ENCODE data around the gene B3GALNT2.
"Not testable (repeated sequence)": the region's sequence is repeated elsewhere in the genome, so short reads cannot be mapped to it uniquely, and the experiment has no call there.

B3GALNT2 gene

GRCh38 chr1:235473806-235474205 is 30.4 kb downstream of the B3GALNT2 start:
- Mint-ChIP-seq H3K9me3 (no peaks in the 10 kb centered on the region), H3K27me3 (ENCODE audit: low read depth) (no peaks in the 10 kb centered on the region), H3K4me1 (no peaks in the 10 kb centered on the region), H3K36me3 (ENCODE audit: low read depth) (peaks cover 37% of the 10 kb centered on the region), H3K27ac (no peak overlapping the region), H3K4me3 (no peak overlapping the region)
- TF ChIP-seq, protein P1, sequence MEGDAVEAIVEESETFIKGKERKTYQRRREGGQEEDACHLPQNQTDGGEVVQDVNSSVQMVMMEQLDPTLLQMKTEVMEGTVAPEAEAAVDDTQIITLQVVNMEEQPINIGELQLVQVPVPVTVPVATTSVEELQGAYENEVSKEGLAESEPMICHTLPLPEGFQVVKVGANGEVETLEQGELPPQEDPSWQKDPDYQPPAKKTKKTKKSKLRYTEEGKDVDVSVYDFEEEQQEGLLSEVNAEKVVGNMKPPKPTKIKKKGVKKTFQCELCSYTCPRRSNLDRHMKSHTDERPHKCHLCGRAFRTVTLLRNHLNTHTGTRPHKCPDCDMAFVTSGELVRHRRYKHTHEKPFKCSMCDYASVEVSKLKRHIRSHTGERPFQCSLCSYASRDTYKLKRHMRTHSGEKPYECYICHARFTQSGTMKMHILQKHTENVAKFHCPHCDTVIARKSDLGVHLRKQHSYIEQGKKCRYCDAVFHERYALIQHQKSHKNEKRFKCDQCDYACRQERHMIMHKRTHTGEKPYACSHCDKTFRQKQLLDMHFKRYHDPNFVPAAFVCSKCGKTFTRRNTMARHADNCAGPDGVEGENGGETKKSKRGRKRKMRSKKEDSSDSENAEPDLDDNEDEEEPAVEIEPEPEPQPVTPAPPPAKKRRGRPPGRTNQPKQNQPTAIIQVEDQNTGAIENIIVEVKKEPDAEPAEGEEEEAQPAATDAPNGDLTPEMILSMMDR (IDR thresholded peaks at IDR 0.05; ENCODE audit: unreplicated experiment in 3 of 3), result no peak

- no peaks in the 10 kb centered on the region for H3K4me1 Mint-ChIP-seq
- H3K27me3 Mint-ChIP-seq (ENCODE audit: low read depth), result no peaks in the 10 kb centered on the region
- H3K9me3 Mint-ChIP-seq, result no peaks in the 10 kb centered on the region
- no peak overlapping the region for H3K27ac Mint-ChIP-seq
- TF ChIP-seq, protein P1 (IDR thresholded peaks at IDR 0.05; ENCODE audit: unreplicated experiment in 3 of 3), result no peak
- H3K4me3 Mint-ChIP-seq, result no peak overlapping the region
- H3K36me3 Mint-ChIP-seq (ENCODE audit: low read depth), result peaks cover 23% of the 10 kb centered on the region
Observed at GRCh38 chr1:235470741-235471439, 33.4 kb downstream of the B3GALNT2 start.

GRCh38 chr1:235469897-235470296 is 34.4 kb downstream of the B3GALNT2 start:
- not testable (repeated sequence) for H3K4me1 Mint-ChIP-seq; H3K27me3 Mint-ChIP-seq (ENCODE audit: low read depth); H3K9me3 Mint-ChIP-seq; H3K27ac Mint-ChIP-seq; H3K4me3 Mint-ChIP-seq
- peaks cover 33% of the 10 kb centered on the region for H3K36me3 Mint-ChIP-seq (ENCODE audit: low read depth)

- no peaks in the 10 kb centered on the region for H3K27me3 Mint-ChIP-seq (ENCODE audit: low read depth)
- no peak overlapping the region for H3K27ac Mint-ChIP-seq
- TF ChIP-seq, protein P1 (IDR thresholded peaks at IDR 0.05; ENCODE audit: unreplicated experiment in 3 of 3), result no peak
- H3K36me3 Mint-ChIP-seq (ENCODE audit: low read depth), result peaks cover 41% of the 10 kb centered on the region
- no peaks in the 10 kb centered on the region for H3K4me1 Mint-ChIP-seq
- H3K4me3 Mint-ChIP-seq, result no peak overlapping the region
- H3K9me3 Mint-ChIP-seq, result no peaks in the 10 kb centered on the region
Observed at GRCh38 chr1:235468970-235469369, 35.3 kb downstream of the B3GALNT2 start.

DNA sequence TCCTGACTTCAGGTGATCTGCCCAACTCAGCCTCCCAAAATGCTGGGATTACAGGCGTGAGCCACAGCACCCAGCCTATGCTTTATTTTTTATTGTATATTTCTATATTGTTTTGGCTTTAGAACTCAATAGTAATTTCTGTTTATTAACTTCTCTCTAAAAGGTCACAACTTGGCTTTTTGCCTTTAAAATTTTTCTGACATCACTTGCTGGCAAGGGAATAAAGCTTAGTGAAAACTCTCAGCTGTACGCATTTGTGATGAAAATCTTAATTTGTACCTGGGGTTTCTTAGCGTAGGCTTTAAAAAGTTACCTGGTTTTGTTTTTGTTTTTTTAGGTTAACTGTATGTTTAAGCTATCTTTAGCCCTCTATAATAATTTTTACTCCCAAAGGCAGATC is 36.2 kb downstream of the B3GALNT2 start:
- no peaks in the 10 kb centered on the region for H3K4me1 Mint-ChIP-seq
- H3K9me3 Mint-ChIP-seq, result no peaks in the 10 kb centered on the region
- no peak overlapping the region for H3K4me3 Mint-ChIP-seq
- no peaks in the 10 kb centered on the region for H3K27me3 Mint-ChIP-seq (ENCODE audit: low read depth)
- TF ChIP-seq, protein P1 (IDR thresholded peaks at IDR 0.05; ENCODE audit: unreplicated experiment in 3 of 3), result no peak
- H3K36me3 Mint-ChIP-seq (ENCODE audit: low read depth), result peaks cover 45% of the 10 kb centered on the region
- H3K27ac Mint-ChIP-seq, result no peak overlapping the region

GRCh38 chr1:235465066-235465465 is 39.2 kb downstream of the B3GALNT2 start:
- H3K27me3 Mint-ChIP-seq (ENCODE audit: low read depth), result no peaks in the 10 kb centered on the region
- H3K36me3 Mint-ChIP-seq (ENCODE audit: low read depth), result peaks cover 41% of the 10 kb centered on the region
- no peaks in the 10 kb centered on the region for H3K4me1 Mint-ChIP-seq
- H3K27ac Mint-ChIP-seq, result no peak overlapping the region
- TF ChIP-seq, protein P1 (IDR thresholded peaks at IDR 0.05; ENCODE audit: unreplicated experiment in 3 of 3), result no peak
- no peak overlapping the region for H3K4me3 Mint-ChIP-seq
- H3K9me3 Mint-ChIP-seq, result no peaks in the 10 kb centered on the region

- H3K36me3 Mint-ChIP-seq (ENCODE audit: low read depth), result peaks cover 38% of the 10 kb centered on the region
- not testable (repeated sequence) for H3K4me3 Mint-ChIP-seq; H3K27ac Mint-ChIP-seq; H3K9me3 Mint-ChIP-seq; H3K27me3 Mint-ChIP-seq (ENCODE audit: low read depth); H3K4me1 Mint-ChIP-seq
Observed at GRCh38 chr1:235462832-235463231, 41.4 kb downstream of the B3GALNT2 start.
